HepG2 (cell line): Measurements from ENCODE around the gene ETHE1. TPM values are rescaled to one million over a fixed set of nuclear protein-coding genes. Genes with fewer than 3 reads are reported as not detected.
A peak's percentile ranks its signal among the peaks of the same experiment; 100 is the strongest.

Source experiments
- ARNT2 ChIP-seq: sonication (generic); formaldehyde crosslinking; IDR thresholded peaks from 2 replicates; pipeline ENCODE4 v1.8.0; 2022; ENCODE audit warnings: mild to moderate bottlenecking, low read depth, missing genetic modification reagents, moderate library complexity
- HMG20B ChIP-seq: conservative IDR thresholded peaks from 2 replicates; pipeline ENCODE4 v1.6.1; 2016; ENCODE audit warnings: missing genetic modification reagents, missing compliant biosample characterization
- HNF4A ChIP-seq: sonication (generic); formaldehyde crosslinking; IDR thresholded peaks from 2 replicates; pipeline ENCODE4 v1.4.0; 2020; ENCODE audit warnings: missing genetic modification reagents
- IKZF1 ChIP-seq: fragments of 450-650 bp; IDR thresholded peaks from 2 replicates; pipeline ENCODE4 v1.7.1; 2016
- MTF2 ChIP-seq: sonication (generic); formaldehyde crosslinking; IDR thresholded peaks from 2 replicates; pipeline ENCODE4 v1.5.0; 2020; ENCODE audit warnings: missing genetic modification reagents, borderline replicate concordance
- RBM39 ChIP-seq: fragments of 200-400 bp; formaldehyde crosslinking; IDR thresholded peaks from one replicate; pipeline ENCODE4 v1.6.1; 2018; ENCODE audit warnings: antibody characterized with exemption, mild to moderate bottlenecking, low read depth, low read length; ENCODE audit not compliant: poor library complexity, severe bottlenecking
- SYNCRIP ChIP-seq: fragments of 200-400 bp; formaldehyde crosslinking; IDR thresholded peaks from 2 replicates; pipeline ENCODE4 v1.6.1; 2018; ENCODE audit warnings: mild to moderate bottlenecking, low read depth, low read length; ENCODE audit not compliant: insufficient read depth
- TBX2 ChIP-seq: sonication (generic); formaldehyde crosslinking; IDR thresholded peaks from 2 replicates; pipeline ENCODE4 v1.5.0; 2020; ENCODE audit warnings: missing genetic modification reagents, mild to moderate bottlenecking, borderline replicate concordance
- ZFP37 ChIP-seq: sonication (generic); formaldehyde crosslinking; IDR thresholded peaks from 2 replicates; pipeline ENCODE4 v1.4.0; 2020; ENCODE audit warnings: missing genetic modification reagents, borderline replicate concordance
- ZNF292 ChIP-seq: sonication (generic); formaldehyde crosslinking; IDR thresholded peaks from 2 replicates; pipeline ENCODE4 v1.8.1; 2022; ENCODE audit warnings: mild to moderate bottlenecking, low read depth, missing genetic modification reagents, borderline replicate concordance
- ZNF547 ChIP-seq: sonication (generic); formaldehyde crosslinking; IDR thresholded peaks from 2 replicates; pipeline ENCODE4 v1.5.1; 2020; ENCODE audit warnings: mild to moderate bottlenecking, missing genetic modification reagents
- ZNF720 ChIP-seq: sonication (generic); formaldehyde crosslinking; IDR thresholded peaks from 2 replicates; pipeline ENCODE4 v1.4.0; 2020; ENCODE audit warnings: missing genetic modification reagents
- ZNF75D ChIP-seq: sonication (generic); formaldehyde crosslinking; IDR thresholded peaks from 2 replicates; pipeline ENCODE4 v1.8.1; 2023; ENCODE audit warnings: missing genetic modification reagents, mild to moderate bottlenecking, borderline replicate concordance
- ZNF792 ChIP-seq: IDR thresholded peaks from 2 replicates; pipeline ENCODE4 v1.6.1; 2016
- polyA plus RNA-seq, 8 experiments: library from polyadenylated mRNA; depleted of rRNA in 3 of 8; stranded (reverse) in 7 of 8; unstranded in 1 of 8; fragments of >200 nt; fragmentation: Illumina TruSeq in 4 of 8; extraction: Trizol in 4 of 8; gene quantifications; 2 replicates each; pipeline versions ENCODE4 v1.2.1 to v1.2.3, GENCODE V29; 2011 to 2016; ENCODE audit warnings: low read depth in 4 of 8, missing spikeins in 1 of 8, mixed read lengths in 1 of 8; ENCODE audit not compliant: insufficient read depth in 1 of 8
- total RNA-seq, 5 experiments: library from RNA; depleted of rRNA; stranded (reverse); fragments of >200 nt; fragmentation: Illumina TruSeq; extraction: Trizol; gene quantifications; 2 replicates each; pipeline ENCODE4 v1.2.3, GENCODE V29; 2016; ENCODE audit warnings: low read depth in 1 of 5
- TF ChIP-seq, protein P1 (sequence below), 2 experiments: sonication (generic) in 1 of 2; formaldehyde crosslinking in 1 of 2; IDR thresholded peaks; 2 replicates each; pipeline versions ENCODE4 v1.4.0 to v1.6.1; 2018 to 2020; ENCODE audit warnings: missing genetic modification reagents in 2 of 2, borderline replicate concordance in 1 of 2, low read depth in 1 of 2, mild to moderate bottlenecking in 1 of 2, missing biosample characterization in 1 of 2
- TF ChIP-seq, protein P2 (sequence below): sonication (generic); formaldehyde crosslinking; IDR thresholded peaks from 2 replicates; pipeline ENCODE4 v1.8.0; 2022; ENCODE audit warnings: missing genetic modification reagents, mild to moderate bottlenecking, inconsistent platforms, borderline replicate concordance
- TF ChIP-seq, protein P3 (sequence below), 2 experiments: sonication (generic) in 1 of 2; formaldehyde crosslinking in 1 of 2; IDR thresholded peaks; 2 replicates each; pipeline versions ENCODE4 v1.5.1 to v1.6.1; 2011 to 2020; ENCODE audit warnings: borderline replicate concordance in 1 of 2, low read depth in 1 of 2, low read length in 1 of 2, mild to moderate bottlenecking in 1 of 2, missing genetic modification reagents in 1 of 2, moderate library complexity in 1 of 2
- TF ChIP-seq, protein P4 (sequence below): sonication (generic); formaldehyde crosslinking; IDR thresholded peaks from 2 replicates; pipeline ENCODE4 v1.5.0; 2020; ENCODE audit warnings: mild to moderate bottlenecking, missing genetic modification reagents

ETHE1 gene
- total and polyA plus RNA-seq, 2 of the 13 experiments (the other 11 are each of a cell fraction or from before 2014, with no cell fraction given), result 32.5 to 58.4 TPM

DNA sequence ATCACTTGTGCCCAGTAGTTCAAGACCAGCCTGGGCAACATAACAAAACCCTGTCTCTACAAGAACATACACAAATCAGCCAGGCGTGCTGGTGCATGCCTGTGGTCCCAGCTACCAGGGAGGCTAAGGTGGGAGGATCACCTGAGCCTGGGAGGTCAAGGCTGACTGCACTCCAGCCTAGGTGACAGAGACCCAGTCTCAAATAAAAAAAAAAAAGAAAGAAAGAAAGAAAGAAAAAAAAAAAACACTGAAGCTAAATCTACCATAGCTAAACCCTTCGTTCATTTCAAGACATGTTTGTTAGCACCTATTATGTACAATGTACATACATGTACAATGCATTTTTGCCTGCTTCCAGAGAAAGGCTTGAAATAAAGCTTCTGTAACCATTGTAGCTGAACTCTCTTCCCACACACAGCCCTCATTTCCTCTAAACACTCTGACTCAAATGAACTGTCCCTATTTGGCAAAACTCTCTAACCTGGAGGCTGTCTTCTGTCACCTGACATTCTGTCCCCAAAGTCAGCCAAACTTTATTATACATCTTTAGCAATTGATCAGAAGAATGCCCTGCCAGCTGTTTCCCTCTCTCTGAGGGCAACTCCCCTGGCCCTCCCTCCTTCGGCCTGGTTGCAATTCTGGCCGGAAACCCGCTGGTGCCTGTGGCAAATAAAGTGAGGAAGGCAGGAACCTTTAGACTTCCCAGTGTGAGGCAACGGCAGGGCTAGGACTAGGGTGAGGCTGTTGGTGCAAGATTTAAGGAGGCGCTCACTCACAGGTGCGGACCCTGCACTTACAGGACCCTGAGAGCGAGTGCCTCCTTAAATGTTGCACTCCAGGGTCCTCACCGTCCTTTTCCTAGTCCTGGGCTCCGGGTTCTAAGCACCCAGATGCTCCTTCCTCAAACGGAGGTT lies 1.8 kb downstream of the ETHE1 start (continued):
- TF ChIP-seq RBM39, result no peak
- no peak for TF ChIP-seq SYNCRIP
- no peak for TF ChIP-seq IKZF1
- TF ChIP-seq, protein P1, sequence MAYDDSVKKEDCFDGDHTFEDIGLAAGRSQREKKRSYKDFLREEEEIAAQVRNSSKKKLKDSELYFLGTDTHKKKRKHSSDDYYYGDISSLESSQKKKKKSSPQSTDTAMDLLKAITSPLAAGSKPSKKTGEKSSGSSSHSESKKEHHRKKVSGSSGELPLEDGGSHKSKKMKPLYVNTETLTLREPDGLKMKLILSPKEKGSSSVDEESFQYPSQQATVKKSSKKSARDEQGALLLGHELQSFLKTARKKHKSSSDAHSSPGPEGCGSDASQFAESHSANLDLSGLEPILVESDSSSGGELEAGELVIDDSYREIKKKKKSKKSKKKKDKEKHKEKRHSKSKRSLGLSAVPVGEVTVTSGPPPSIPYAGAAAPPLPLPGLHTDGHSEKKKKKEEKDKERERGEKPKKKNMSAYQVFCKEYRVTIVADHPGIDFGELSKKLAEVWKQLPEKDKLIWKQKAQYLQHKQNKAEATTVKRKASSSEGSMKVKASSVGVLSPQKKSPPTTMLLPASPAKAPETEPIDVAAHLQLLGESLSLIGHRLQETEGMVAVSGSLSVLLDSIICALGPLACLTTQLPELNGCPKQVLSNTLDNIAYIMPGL (CRISPR knock-in tag; IDR thresholded peaks at IDR 0.05; ENCODE audit: borderline replicate concordance in 1 of 2, low read depth in 1 of 2), result peak; percentile 50 to 60; a peak in 3 of 4 replicates
- peak; percentile 87 for TF ChIP-seq HNF4A
- TF ChIP-seq MTF2 (CRISPR knock-in tag), result no peak
- TF ChIP-seq ZFP37 (CRISPR knock-in tag), result no peak
- TF ChIP-seq, protein P2, sequence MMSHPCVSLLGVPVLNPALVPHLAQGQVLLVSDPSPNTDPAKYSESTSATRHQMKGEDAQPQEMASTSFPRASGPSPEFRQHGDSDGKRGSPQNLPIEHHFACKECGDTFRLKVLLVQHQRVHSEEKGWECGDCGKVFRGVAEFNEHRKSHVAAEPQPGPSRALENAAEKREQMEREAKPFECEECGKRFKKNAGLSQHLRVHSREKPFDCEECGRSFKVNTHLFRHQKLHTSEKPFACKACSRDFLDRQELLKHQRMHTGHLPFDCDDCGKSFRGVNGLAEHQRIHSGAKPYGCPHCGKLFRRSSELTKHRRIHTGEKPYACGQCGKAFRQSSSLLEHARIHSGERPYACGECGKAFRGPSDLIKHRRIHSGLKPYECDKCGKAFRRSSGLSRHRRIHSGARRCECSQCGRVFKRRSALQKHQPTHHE (CRISPR knock-in tag), result no peak
- TF ChIP-seq ZNF547 (CRISPR knock-in tag), result no peak
- TF ChIP-seq, protein P3, sequence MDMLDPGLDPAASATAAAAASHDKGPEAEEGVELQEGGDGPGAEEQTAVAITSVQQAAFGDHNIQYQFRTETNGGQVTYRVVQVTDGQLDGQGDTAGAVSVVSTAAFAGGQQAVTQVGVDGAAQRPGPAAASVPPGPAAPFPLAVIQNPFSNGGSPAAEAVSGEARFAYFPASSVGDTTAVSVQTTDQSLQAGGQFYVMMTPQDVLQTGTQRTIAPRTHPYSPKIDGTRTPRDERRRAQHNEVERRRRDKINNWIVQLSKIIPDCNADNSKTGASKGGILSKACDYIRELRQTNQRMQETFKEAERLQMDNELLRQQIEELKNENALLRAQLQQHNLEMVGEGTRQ (IDR thresholded peaks at IDR 0.05; ENCODE audit: low read depth, low read length), result no peak
- TF ChIP-seq, protein P3 (CRISPR knock-in tag; IDR thresholded peaks at IDR 0.05; ENCODE audit: borderline replicate concordance), result no peak
- no peak for TF ChIP-seq ZNF792 (CRISPR knock-in tag)
- TF ChIP-seq, protein P4, sequence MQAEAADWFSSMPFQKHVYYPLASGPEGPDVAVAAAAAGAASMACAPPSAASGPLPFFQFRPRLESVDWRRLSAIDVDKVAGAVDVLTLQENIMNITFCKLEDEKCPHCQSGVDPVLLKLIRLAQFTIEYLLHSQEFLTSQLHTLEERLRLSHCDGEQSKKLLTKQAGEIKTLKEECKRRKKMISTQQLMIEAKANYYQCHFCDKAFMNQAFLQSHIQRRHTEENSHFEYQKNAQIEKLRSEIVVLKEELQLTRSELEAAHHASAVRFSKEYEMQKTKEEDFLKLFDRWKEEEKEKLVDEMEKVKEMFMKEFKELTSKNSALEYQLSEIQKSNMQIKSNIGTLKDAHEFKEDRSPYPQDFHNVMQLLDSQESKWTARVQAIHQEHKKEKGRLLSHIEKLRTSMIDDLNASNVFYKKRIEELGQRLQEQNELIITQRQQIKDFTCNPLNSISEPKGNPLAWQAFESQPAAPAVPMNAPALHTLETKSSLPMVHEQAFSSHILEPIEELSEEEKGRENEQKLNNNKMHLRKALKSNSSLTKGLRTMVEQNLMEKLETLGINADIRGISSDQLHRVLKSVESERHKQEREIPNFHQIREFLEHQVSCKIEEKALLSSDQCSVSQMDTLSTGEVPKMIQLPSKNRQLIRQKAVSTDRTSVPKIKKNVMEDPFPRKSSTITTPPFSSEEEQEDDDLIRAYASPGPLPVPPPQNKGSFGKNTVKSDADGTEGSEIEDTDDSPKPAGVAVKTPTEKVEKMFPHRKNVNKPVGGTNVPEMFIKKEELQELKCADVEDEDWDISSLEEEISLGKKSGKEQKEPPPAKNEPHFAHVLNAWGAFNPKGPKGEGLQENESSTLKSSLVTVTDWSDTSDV (CRISPR knock-in tag), result no peak
- 0 out of 2 replicates have a peak, but pooled peaks have one; percentile 70 for TF ChIP-seq ZNF292 (CRISPR knock-in tag)
- no peak for TF ChIP-seq ZNF75D (CRISPR knock-in tag)
- no peak for TF ChIP-seq HMG20B (CRISPR knock-in tag)
- no peak for TF ChIP-seq ARNT2
- peak; percentile 46; the same call in 1 of the 2 replicates for TF ChIP-seq TBX2 (CRISPR knock-in tag)
- TF ChIP-seq ZNF720, result no peak
